Endodermal cell (in vitro differentiated cells): ENCODE data around the gene MRPL33. TPM values are rescaled to one million over a fixed set of nuclear protein-coding genes. Genes with fewer than 3 reads are reported as not detected.

Experiments used
- DNase-seq: peaks from one replicate; pipeline ENCODE4 v3.0.0-alpha.2; 2017
- H3K27ac ChIP-seq: 2 replicates; pipeline ENCODE4 v1.5.1; 2013; ENCODE audit warnings: mild to moderate bottlenecking, low read depth, low read length, moderate library complexity
- H3K27me3 ChIP-seq: 2 replicates; pipeline ENCODE4 v1.6.1; 2013; ENCODE audit warnings: mild to moderate bottlenecking, low read length, moderate library complexity; ENCODE audit not compliant: insufficient read depth, control insufficient read depth, poor library complexity, severe bottlenecking
- H3K36me3 ChIP-seq: 2 replicates; pipeline ENCODE4 v1.7.0; 2013; ENCODE audit warnings: mild to moderate bottlenecking, low read length, moderate library complexity; ENCODE audit not compliant: control insufficient read depth, insufficient read depth
- H3K4me1 ChIP-seq: one replicate; pipeline ENCODE4 v1.7.0; 2013; ENCODE audit warnings: low read length; ENCODE audit not compliant: control insufficient read depth, insufficient read depth
- H3K4me3 ChIP-seq: 2 replicates; pipeline ENCODE4 v1.5.1; 2013; ENCODE audit warnings: mild to moderate bottlenecking, low read length, moderate library complexity
- H3K9ac ChIP-seq: 2 replicates; pipeline ENCODE4 v1.6.1; 2013; ENCODE audit warnings: mild to moderate bottlenecking, low read length, moderate library complexity; ENCODE audit not compliant: poor library complexity, severe bottlenecking; ENCODE audit errors: extremely low read depth
- H3K9me3 ChIP-seq: 2 replicates; pipeline ENCODE4 v1.6.1; 2013; ENCODE audit warnings: mild to moderate bottlenecking, low read length, moderate library complexity; ENCODE audit not compliant: control insufficient read depth
- H3K27ac Mint-ChIP-seq: 2 replicates; pipeline ENCODE4 v1.8.0; 2020; ENCODE audit warnings: mixed read lengths
- H3K27me3 Mint-ChIP-seq: 2 replicates; pipeline ENCODE4 v1.8.0; 2021; ENCODE audit warnings: mild to moderate bottlenecking, mixed read lengths; ENCODE audit not compliant: insufficient read depth
- H3K36me3 Mint-ChIP-seq: 2 replicates; pipeline ENCODE4 v1.8.0; 2020; ENCODE audit warnings: low read depth, mixed read lengths
- H3K4me1 Mint-ChIP-seq: 2 replicates; pipeline ENCODE4 v1.8.0; 2020; ENCODE audit warnings: mixed read lengths
- H3K4me3 Mint-ChIP-seq: 2 replicates; pipeline ENCODE4 v1.8.0; 2020; ENCODE audit warnings: mild to moderate bottlenecking, moderate library complexity, mixed read lengths
- H3K9me3 Mint-ChIP-seq: 2 replicates; pipeline ENCODE4 v1.8.0; 2020; ENCODE audit warnings: mild to moderate bottlenecking, mixed read lengths
- WGBS, 2 experiments: methylation state at CpG; one replicate each; pipeline versions ENCODE4 v1.1.5 to v1.1.7; 2013; ENCODE audit warnings: missing lambda C conversion rate in 2 of 2, mixed read lengths in 1 of 2; ENCODE audit not compliant: insufficient coverage in 1 of 2, insufficient read length in 1 of 2; 5-methylcytosine and 5-hydroxymethylcytosine counted together
- total RNA-seq, 2 donors: library from RNA; stranded (reverse); fragmentation: NEBNext Ultra II Directional in 1 of 2; extraction: Animal tissue kit (Norgen Biotek cat#: 25700) in 1 of 2; gene quantifications; 2 replicates in 1 of 2; 3 replicates in 1 of 2; pipeline ENCODE4 v1.2.1, GENCODE V29; 2021
- TF ChIP-seq, protein P1 (sequence below): fragments of 200-600 bp; sonication (generic); conservative IDR thresholded peaks from 2 replicates; pipeline ENCODE4 v1.5.0; 2021; ENCODE audit warnings: antibody characterized with exemption, mild to moderate bottlenecking

Gene MRPL33
- total RNA-seq, 2 donors from 2014 or later = 69.5 to 80.6 TPM

DNA sequence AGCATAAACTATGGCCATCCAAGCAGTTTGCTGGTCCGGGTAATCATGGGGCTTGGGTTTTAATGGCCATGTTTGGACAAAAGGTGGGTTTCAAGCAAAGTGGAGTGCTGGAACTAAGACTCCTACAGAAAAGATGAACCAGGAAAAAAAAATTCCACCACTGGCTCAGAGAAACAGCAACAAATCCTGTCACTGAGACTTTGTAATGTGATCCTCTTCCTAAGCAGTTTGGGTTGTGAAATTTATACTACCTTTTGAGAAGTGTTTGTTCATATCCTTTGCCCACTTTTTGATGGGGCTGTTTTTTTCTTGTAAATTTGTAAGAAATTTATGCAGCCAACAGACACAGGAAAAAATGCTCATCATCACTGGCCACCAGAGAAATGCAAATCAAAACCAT lies 40.2 kb downstream of the MRPL33 start:
- no peak for DNase-seq
- no peaks in the 10 kb centered on the region for H3K4me1 Mint-ChIP-seq

DNA sequence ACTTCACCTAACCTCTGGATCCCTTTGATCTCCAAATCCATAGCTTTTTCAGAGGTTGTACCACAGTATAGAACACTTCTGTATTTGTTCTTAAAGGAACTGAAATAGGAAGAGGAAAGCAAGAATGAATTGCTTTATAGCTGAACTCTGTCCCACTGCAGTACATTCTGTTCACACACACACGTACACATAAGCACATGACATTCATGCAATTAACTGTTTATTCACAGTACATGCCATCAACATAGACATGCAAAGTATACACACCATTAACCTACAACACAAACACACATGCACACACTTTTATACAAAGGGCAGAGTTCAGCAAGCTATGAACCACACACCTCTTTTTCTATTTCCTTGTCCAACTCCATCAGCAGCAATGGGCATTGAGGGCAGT lies 43.2 kb downstream of the MRPL33 start:
- no peaks in the 10 kb centered on the region for H3K9me3 ChIP-seq
- H3K4me3 Mint-ChIP-seq = no peak overlapping the region
- no peaks in the 10 kb centered on the region for H3K4me1 ChIP-seq
- no peaks in the 10 kb centered on the region for H3K36me3 Mint-ChIP-seq
- H3K36me3 ChIP-seq = no peaks in the 10 kb centered on the region
- no peak overlapping the region for H3K27ac ChIP-seq
- H3K9ac ChIP-seq = no peak overlapping the region
- 80 to 100% methylated on average over 1 of the region's 1 CpG for WGBS, 2 experiments
- H3K27me3 Mint-ChIP-seq = peaks cover 12% of the 10 kb centered on the region
- no peak overlapping the region for H3K4me3 ChIP-seq
- no peak overlapping the region for H3K27ac Mint-ChIP-seq
- H3K27me3 ChIP-seq = peaks cover 5% of the 10 kb centered on the region
- TF ChIP-seq, protein P1, sequence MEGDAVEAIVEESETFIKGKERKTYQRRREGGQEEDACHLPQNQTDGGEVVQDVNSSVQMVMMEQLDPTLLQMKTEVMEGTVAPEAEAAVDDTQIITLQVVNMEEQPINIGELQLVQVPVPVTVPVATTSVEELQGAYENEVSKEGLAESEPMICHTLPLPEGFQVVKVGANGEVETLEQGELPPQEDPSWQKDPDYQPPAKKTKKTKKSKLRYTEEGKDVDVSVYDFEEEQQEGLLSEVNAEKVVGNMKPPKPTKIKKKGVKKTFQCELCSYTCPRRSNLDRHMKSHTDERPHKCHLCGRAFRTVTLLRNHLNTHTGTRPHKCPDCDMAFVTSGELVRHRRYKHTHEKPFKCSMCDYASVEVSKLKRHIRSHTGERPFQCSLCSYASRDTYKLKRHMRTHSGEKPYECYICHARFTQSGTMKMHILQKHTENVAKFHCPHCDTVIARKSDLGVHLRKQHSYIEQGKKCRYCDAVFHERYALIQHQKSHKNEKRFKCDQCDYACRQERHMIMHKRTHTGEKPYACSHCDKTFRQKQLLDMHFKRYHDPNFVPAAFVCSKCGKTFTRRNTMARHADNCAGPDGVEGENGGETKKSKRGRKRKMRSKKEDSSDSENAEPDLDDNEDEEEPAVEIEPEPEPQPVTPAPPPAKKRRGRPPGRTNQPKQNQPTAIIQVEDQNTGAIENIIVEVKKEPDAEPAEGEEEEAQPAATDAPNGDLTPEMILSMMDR = no peak
- no peaks in the 10 kb centered on the region for H3K4me1 Mint-ChIP-seq
- DNase-seq = no peak
- no peaks in the 10 kb centered on the region for H3K9me3 Mint-ChIP-seq

More for the DNA sequence above, 40.2 kb downstream of the MRPL33 start:
- H3K4me3 ChIP-seq = no peak overlapping the region
- Mint-ChIP-seq H3K36me3 (no peaks in the 10 kb centered on the region), H3K4me3 (no peak overlapping the region), H3K9me3 (no peaks in the 10 kb centered on the region), H3K27me3 (peaks cover 12% of the 10 kb centered on the region), H3K27ac (no peak overlapping the region)
- H3K4me1 ChIP-seq = no peaks in the 10 kb centered on the region
- peaks cover 5% of the 10 kb centered on the region for H3K27me3 ChIP-seq
- WGBS, 2 experiments = 94% methylated on average over 1 of the region's 1 CpG; no CpG with 5 or more reads in 1 of the 2 experiments
- H3K36me3 ChIP-seq = no peaks in the 10 kb centered on the region
- H3K9me3 ChIP-seq = no peaks in the 10 kb centered on the region
- TF ChIP-seq, protein P1 = no peak
- no peak overlapping the region for H3K9ac ChIP-seq
- H3K27ac ChIP-seq = no peak overlapping the region

DNA sequence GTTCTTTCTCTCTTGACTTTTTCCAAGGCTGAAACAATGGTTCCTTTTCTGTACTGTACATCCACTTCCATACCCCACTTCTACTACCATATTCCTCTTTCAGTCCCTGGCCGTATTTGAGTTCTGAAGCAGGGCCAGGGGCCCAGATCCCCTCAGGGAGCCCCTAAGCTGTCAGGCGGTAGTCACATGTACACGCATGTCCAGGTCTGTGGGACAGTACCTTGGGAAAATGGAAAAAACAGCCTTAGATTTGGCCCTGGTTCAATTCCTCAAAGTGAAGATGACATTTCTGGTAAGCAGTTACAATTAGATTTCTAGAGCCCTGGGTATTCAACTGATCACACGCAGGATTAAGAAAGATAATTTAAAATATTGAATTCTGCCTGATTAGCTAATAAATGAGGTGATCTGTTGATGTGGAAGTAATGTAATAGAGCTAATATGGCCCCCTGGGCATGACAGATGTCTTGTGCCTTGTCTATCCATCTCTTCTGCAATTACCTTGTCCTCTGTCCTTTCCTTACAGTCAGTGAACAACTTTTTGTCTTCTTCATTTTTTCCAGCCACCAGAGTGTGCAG lies 44.4 kb downstream of the MRPL33 start:
- TF ChIP-seq, protein P1 = no peak
- Mint-ChIP-seq H3K27ac (no peak overlapping the region), H3K4me3 (no peak overlapping the region), H3K36me3 (no peaks in the 10 kb centered on the region), H3K4me1 (no peaks in the 10 kb centered on the region), H3K9me3 (no peaks in the 10 kb centered on the region), H3K27me3 (peaks cover 9% of the 10 kb centered on the region)
- H3K27me3 ChIP-seq = peaks cover under 1% of the 10 kb centered on the region
- no peaks in the 10 kb centered on the region for H3K36me3 ChIP-seq
- DNase-seq = no peak
- no peak overlapping the region for H3K9ac ChIP-seq
- H3K4me3 ChIP-seq = no peak overlapping the region
- no peak overlapping the region for H3K27ac ChIP-seq
- H3K4me1 ChIP-seq = no peaks in the 10 kb centered on the region
- no peaks in the 10 kb centered on the region for H3K9me3 ChIP-seq
- 94% methylated on average over 3 to 4 of the region's 4 CpGs for WGBS, 2 experiments
